ENCODE results near the gene RAVER1. TPM values are rescaled to one million over a fixed set of nuclear protein-coding genes. Genes with fewer than 3 reads are reported as not detected.

The RAVER1 gene
- total and polyA plus RNA-seq, 9 donors = 1.3 to 50.7 (median 32.3) TPM

GRCh38 chr19:10317045-10317856 is 16.1 kb downstream of the RAVER1 start:
- DNase-seq = no peak
- intact Hi-C loops (cut with DNase I) = no loop called here
- Histone ChIP-seq H3K27me3 (no peaks in the 10 kb centered on the region), H3K4me3 (no peak overlapping the region), H3K36me3 (no peaks in the 10 kb centered on the region), H3K9me3 (no peaks in the 10 kb centered on the region), H3K4me1 (ENCODE audit: insufficient read depth) (peaks cover 3% of the 10 kb centered on the region), H3K27ac (no peak overlapping the region)
- WGBS, 3 donors = 70 to 72% (median 71%) methylated on average over 28 to 29 of the region's 29 CpGs
- TF ChIP-seq EP300 (IDR thresholded peaks at IDR 0.05) = no peak

GRCh38 chr19:10316229-10317044 is 16.9 kb downstream of the RAVER1 start:
- TF ChIP-seq, protein P1, sequence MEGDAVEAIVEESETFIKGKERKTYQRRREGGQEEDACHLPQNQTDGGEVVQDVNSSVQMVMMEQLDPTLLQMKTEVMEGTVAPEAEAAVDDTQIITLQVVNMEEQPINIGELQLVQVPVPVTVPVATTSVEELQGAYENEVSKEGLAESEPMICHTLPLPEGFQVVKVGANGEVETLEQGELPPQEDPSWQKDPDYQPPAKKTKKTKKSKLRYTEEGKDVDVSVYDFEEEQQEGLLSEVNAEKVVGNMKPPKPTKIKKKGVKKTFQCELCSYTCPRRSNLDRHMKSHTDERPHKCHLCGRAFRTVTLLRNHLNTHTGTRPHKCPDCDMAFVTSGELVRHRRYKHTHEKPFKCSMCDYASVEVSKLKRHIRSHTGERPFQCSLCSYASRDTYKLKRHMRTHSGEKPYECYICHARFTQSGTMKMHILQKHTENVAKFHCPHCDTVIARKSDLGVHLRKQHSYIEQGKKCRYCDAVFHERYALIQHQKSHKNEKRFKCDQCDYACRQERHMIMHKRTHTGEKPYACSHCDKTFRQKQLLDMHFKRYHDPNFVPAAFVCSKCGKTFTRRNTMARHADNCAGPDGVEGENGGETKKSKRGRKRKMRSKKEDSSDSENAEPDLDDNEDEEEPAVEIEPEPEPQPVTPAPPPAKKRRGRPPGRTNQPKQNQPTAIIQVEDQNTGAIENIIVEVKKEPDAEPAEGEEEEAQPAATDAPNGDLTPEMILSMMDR (IDR thresholded peaks at IDR 0.05) = no peak
- TF ChIP-seq EP300 (IDR thresholded peaks at IDR 0.05) (no peak), POLR2A (IDR thresholded peaks at IDR 0.05) (no peak)
- no peaks in the 10 kb centered on the region for H3K36me3 ChIP-seq
- H3K9me3 ChIP-seq = no peaks in the 10 kb centered on the region
- WGBS, 3 donors = 50 to 60% (median 52%) methylated on average over 18 to 19 of the region's 19 CpGs
- intact Hi-C loops (cut with DNase I) = no loop called here
- DNase-seq = no peak
- H3K27me3 ChIP-seq = no peaks in the 10 kb centered on the region
- peaks cover 3% of the 10 kb centered on the region for H3K4me1 ChIP-seq (ENCODE audit: insufficient read depth)
- no peak overlapping the region for H3K4me3 ChIP-seq
- no peak overlapping the region for H3K27ac ChIP-seq

DNA sequence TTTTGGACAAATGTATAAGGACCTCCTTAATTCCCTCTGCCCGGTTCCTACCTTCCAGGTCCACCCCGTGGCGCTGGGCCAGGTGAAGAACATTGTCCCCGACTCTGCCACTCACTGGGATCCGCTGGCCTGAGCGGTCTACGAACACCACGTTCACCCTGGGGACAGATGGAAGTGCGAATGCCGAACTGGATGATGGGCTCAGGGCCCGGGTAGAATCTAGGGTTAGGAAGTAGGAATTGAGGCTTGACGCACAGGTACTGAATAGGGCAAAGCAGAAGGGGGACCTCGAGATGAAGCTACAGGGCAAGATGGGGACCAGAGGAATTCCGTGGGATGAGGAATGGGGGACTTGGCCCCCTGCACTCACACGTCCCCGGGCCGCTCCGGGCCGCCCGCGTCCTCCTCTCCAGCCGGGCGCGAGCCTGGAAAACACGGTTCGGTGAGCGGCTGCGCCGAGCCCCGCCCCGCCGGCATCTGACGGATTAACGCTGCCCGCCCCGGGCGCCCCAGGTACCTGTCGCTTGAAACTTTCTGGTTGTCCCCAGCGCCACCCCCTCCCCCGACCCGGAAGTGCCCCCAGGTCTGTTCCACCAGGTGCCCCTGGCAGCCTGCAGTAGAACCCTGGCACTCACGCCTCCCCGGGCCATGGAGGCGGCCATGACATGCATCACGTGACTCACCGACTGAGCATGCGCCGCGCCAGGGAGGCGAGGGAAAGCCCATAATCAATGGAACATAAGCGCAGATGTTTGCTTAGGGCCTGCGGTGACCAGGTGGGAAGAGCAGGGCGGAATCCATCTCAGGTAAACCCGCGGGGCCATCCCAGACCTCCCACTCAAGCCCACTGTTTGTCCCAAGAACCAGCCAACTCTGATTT is 17.8 kb downstream of the RAVER1 start, which contains the start of gene FDX2:
TSS of gene FDX2 (minus strand) at position 681 of the 880 bp plus-strand sequence. CDS start at position 662, 19 bp downstream.
- Histone ChIP-seq H3K9me3 (no peaks in the 10 kb centered on the region), H3K4me3 (peak within 1 kb of the TSS; percentile 59), H3K4me1 (ENCODE audit: insufficient read depth) (peaks cover 3% of the 10 kb centered on the region), H3K36me3 (no peaks in the 10 kb centered on the region), H3K27me3 (no peaks in the 10 kb centered on the region), H3K27ac (no peak within 1 kb of the TSS)
- intact Hi-C loops (cut with DNase I) = no loop called here
- no peak for TF ChIP-seq EP300 (IDR thresholded peaks at IDR 0.05)
- peak; percentile 4 for TF ChIP-seq POLR2A (IDR thresholded peaks at IDR 0.05)
- TF ChIP-seq, protein P1 (IDR thresholded peaks at IDR 0.05) = no peak
- DNase-seq = peak; percentile 84 to 92 (median 89)
- WGBS, 3 donors = 0 to 1% (median 1%) methylated on average over 54 to 55 of the region's 55 CpGs

DNA sequence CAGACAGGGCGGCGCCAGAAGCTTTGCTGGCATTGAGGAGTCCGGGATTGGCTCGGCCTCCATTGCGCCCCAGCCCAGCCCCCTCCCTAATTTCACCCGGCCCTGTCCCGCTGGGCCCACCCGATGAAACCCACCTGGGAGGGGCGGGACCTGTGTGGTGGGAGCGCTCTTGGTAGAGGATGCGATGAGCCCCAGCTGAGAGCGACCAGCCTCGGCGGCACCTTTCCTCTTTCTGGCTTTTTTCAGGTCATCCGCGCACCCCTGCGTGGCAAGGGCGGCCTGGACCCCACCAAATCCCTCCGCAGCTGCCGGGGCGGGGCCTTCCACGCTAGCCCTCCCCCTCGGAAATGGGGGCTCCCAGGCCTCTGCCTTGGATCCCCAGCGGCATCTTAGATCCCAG is 23.9 kb downstream of the RAVER1 start, which contains the start of gene ZGLP1:
TSS of gene ZGLP1 (minus strand) at position 393 of the 400 bp plus-strand sequence.
- no peak within 1 kb of the TSS for H3K4me3 ChIP-seq
- intact Hi-C loops (cut with DNase I) = no loop called here
- DNase-seq = no peak
- H3K9me3 ChIP-seq = no peaks in the 10 kb centered on the region
- no peaks in the 10 kb centered on the region for H3K4me1 ChIP-seq (ENCODE audit: insufficient read depth)
- H3K27me3 ChIP-seq = no peaks in the 10 kb centered on the region
- H3K27ac ChIP-seq = no peak within 1 kb of the TSS
- TF ChIP-seq, protein P1 (IDR thresholded peaks at IDR 0.05) = no peak
- no peak for TF ChIP-seq EP300 (IDR thresholded peaks at IDR 0.05)
- no peak for TF ChIP-seq POLR2A (IDR thresholded peaks at IDR 0.05)
- WGBS, 3 donors = 88 to 89% (median 88%) methylated on average over 24 of the region's 24 CpGs
- no peaks in the 10 kb centered on the region for H3K36me3 ChIP-seq

Measured in ovary (tissue), 9 donors.